CD14-positive monocyte (primary cell): ENCODE data around the gene DGKQ. TPM values are rescaled to one million over a fixed set of nuclear protein-coding genes. Genes with fewer than 3 reads are reported as not detected.
A peak's percentile ranks its signal among the peaks of the same experiment; 100 is the strongest.

Experiments
- DNase-seq, 3 donors: peaks; one replicate each; pipeline ENCODE4 v3.0.0-alpha.2; 2011 to 2022
- H2AFZ ChIP-seq: 2 replicates; pipeline ENCODE4 v1.6.0; 2012; ENCODE audit warnings: mild to moderate bottlenecking, low read depth, low read length, inconsistent platforms; ENCODE audit not compliant: insufficient read depth, poor library complexity, severe bottlenecking
- H3K27ac ChIP-seq, 2 donors: 1 replicate in 1 of 2; 2 replicates in 1 of 2; pipeline ENCODE4 v1.5.1; 2012 to 2013; ENCODE audit warnings: low read length in 2 of 2, control low read depth in 1 of 2, inconsistent platforms in 1 of 2, low read depth in 1 of 2, mild to moderate bottlenecking in 1 of 2
- H3K27me3 ChIP-seq, 2 donors: one replicate each; pipeline versions ENCODE4 v1.6.0 to v1.6.1; 2011 to 2013; ENCODE audit warnings: low read length in 2 of 2; ENCODE audit not compliant: control insufficient read depth in 2 of 2, insufficient read depth in 2 of 2
- H3K36me3 ChIP-seq, 2 donors: replicated peaks in 1 of 2; 1 replicate in 1 of 2; 2 replicates in 1 of 2; pipeline versions ENCODE4 v1.5.1 to v1.6.1; 2012 to 2013; ENCODE audit warnings: low read length in 2 of 2, control low read depth in 1 of 2, inconsistent platforms in 1 of 2, mild to moderate bottlenecking in 1 of 2; ENCODE audit not compliant: insufficient read depth in 2 of 2, control insufficient read depth in 1 of 2
- H3K4me1 ChIP-seq, 2 donors: 1 replicate in 1 of 2; 2 replicates in 1 of 2; pipeline versions ENCODE4 v1.5.1 to v1.6.1; 2012 to 2013; ENCODE audit warnings: low read length in 2 of 2, control low read depth in 1 of 2, inconsistent platforms in 1 of 2, mild to moderate bottlenecking in 1 of 2, moderate library complexity in 1 of 2; ENCODE audit not compliant: insufficient read depth in 2 of 2, control insufficient read depth in 1 of 2
- H3K4me2 ChIP-seq: replicated peaks from 2 replicates; pipeline ENCODE3; 2012; ENCODE audit warnings: low read length, moderate library complexity, mild to moderate bottlenecking; ENCODE audit not compliant: poor library complexity, severe bottlenecking; ENCODE audit errors: extremely low read depth
- H3K4me3 ChIP-seq, 3 experiments: fragments of 200-600 bp in 1 of 3; sonication (generic) in 1 of 3; replicated peaks in 1 of 3; 1 replicate in 2 of 3; 2 replicates in 1 of 3; pipeline ENCODE4 v1.5.1; 2011 to 2013; ENCODE audit warnings: low read length in 3 of 3, mild to moderate bottlenecking in 3 of 3, control low read depth in 2 of 3, low read depth in 2 of 3, inconsistent platforms in 1 of 3, moderate library complexity in 1 of 3
- H3K79me2 ChIP-seq: 2 replicates; pipeline ENCODE4 v1.6.0; 2012; ENCODE audit warnings: mild to moderate bottlenecking, control low read depth, inconsistent platforms, low read length, moderate library complexity; ENCODE audit not compliant: insufficient read depth
- H3K9ac ChIP-seq: 2 replicates; pipeline ENCODE4 v1.6.0; 2017; ENCODE audit warnings: low read length, mild to moderate bottlenecking; ENCODE audit not compliant: insufficient read depth, poor library complexity, severe bottlenecking
- H3K9me3 ChIP-seq, 2 donors: replicated peaks in 1 of 2; 1 replicate in 1 of 2; 2 replicates in 1 of 2; pipeline versions ENCODE4 v1.5.1 to v1.6.1; 2012 to 2013; ENCODE audit warnings: low read length in 2 of 2, control low read depth in 1 of 2; ENCODE audit not compliant: control insufficient read depth in 1 of 2, insufficient read depth in 1 of 2
- H4K20me1 ChIP-seq: 2 replicates; pipeline ENCODE4 v1.6.0; 2012; ENCODE audit warnings: mild to moderate bottlenecking, low read length, control low read depth, moderate library complexity; ENCODE audit not compliant: insufficient read depth
- H3K27ac Mint-ChIP-seq, 7 donors: one replicate each; pipeline ENCODE4 v1.8.0; 2020; ENCODE audit warnings: mild to moderate bottlenecking in 7 of 7, mixed read lengths in 7 of 7, moderate library complexity in 6 of 7, inconsistent platforms in 2 of 7
- H3K27me3 Mint-ChIP-seq, 3 donors: one replicate each; pipeline ENCODE4 v1.8.0; 2021 to 2022; ENCODE audit warnings: low read depth in 3 of 3, mild to moderate bottlenecking in 3 of 3, mixed read lengths in 3 of 3, moderate library complexity in 3 of 3, inconsistent platforms in 1 of 3
- H3K36me3 Mint-ChIP-seq, 2 donors: one replicate each; pipeline ENCODE4 v1.8.0; 2020; ENCODE audit warnings: mixed read lengths in 2 of 2, inconsistent platforms in 1 of 2, mild to moderate bottlenecking in 1 of 2
- H3K4me1 Mint-ChIP-seq: one replicate; pipeline ENCODE4 v1.8.0; 2020; ENCODE audit warnings: mild to moderate bottlenecking, mixed read lengths
- H3K4me3 Mint-ChIP-seq, 2 donors: one replicate each; pipeline ENCODE4 v1.8.0; 2020; ENCODE audit warnings: mild to moderate bottlenecking in 2 of 2, mixed read lengths in 2 of 2, moderate library complexity in 1 of 2
- H3K9me3 Mint-ChIP-seq, 7 donors: one replicate each; pipeline ENCODE4 v1.8.0; 2020 to 2022; ENCODE audit warnings: mixed read lengths in 7 of 7, mild to moderate bottlenecking in 6 of 7, moderate library complexity in 6 of 7, inconsistent platforms in 2 of 7
- WGBS: methylation state at CpG from one replicate; pipeline ENCODE4 v1.1.5; 2013; ENCODE audit warnings: missing lambda C conversion rate; ENCODE audit not compliant: insufficient coverage; 5-methylcytosine and 5-hydroxymethylcytosine counted together
- intact Hi-C, 2 donors: fragments of 100-400 bp; cut with micrococcal nuclease; formaldehyde crosslinking; loops; one replicate each; pipeline versions ENCODE4 v1.15.0 to v1.15.1; 2023
- polyA plus RNA-seq, 3 donors: library from polyadenylated mRNA; depleted of rRNA in 1 of 3; unstranded in 2 of 3; stranded (reverse) in 1 of 3; fragments of 300-500 nt in 2 of 3; fragments of >200 nt in 1 of 3; fragmentation: Illumina TruSeq in 2 of 3; gene quantifications; 1 replicate in 2 of 3; 2 replicates in 1 of 3; pipeline ENCODE4 v1.2.3, GENCODE V29; 2012 to 2021
- TF ChIP-seq, protein P1 (sequence below): fragments of 200-600 bp; IDR thresholded peaks from one replicate; pipeline ENCODE4 v1.8.0; 2022; ENCODE audit warnings: antibody characterized with exemption, mild to moderate bottlenecking

Gene DGKQ
- polyA plus RNA-seq, 3 donors: 0.58 to 23.1 (median 2.4) TPM

DNA sequence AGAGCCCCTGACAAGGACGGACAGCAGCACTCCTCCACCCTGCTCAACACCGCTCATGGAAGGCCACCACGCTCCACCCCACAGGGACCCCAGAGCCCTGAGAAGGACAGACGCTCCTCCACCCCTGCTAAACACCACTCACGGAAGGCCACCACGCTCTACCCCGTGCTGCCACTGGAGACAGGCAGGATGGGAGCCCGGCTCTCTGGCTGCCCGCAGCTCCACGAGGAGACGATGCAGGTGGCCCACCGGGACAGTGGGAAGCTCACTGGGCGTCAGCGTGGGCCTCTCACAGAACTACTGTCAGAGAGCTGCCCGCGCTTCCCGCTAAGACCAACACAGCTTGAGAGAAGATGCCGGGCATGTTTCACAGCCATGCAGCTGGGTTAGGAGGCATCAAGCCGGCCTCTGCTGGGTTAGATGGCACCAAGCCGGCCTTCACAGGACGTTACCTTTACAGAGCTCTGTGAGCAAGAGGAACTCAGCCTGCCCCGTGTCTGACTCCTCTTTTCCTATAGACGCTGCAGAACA lies 62.1 kb downstream of the DGKQ start:
- Histone ChIP-seq H3K79me2 (peaks cover 92% of the 10 kb centered on the region), H3K4me3 (no peak overlapping the region), H3K27ac (no peak overlapping the region), H3K9ac (no peak overlapping the region), H4K20me1 (peaks cover 100% of the 10 kb centered on the region), H3K9me3 (peaks cover 0 to 3% of the 10 kb centered on the region in 2 donors), H3K27me3 (no peaks in the 10 kb centered on the region), H3K4me1 (peaks cover 19 to 20% of the 10 kb centered on the region in 2 donors), H3K36me3 (peaks cover 66 to 73% of the 10 kb centered on the region in 2 donors), H2AFZ (no peak overlapping the region), H3K4me2 (no peak overlapping the region)
- DNase-seq: no peak
- peaks cover 18% of the 10 kb centered on the region for H3K4me1 Mint-ChIP-seq
- H3K4me3 Mint-ChIP-seq: no peak overlapping the region
- H3K9me3 Mint-ChIP-seq: peaks cover 0 to 9% (median 1%) of the 10 kb centered on the region in 7 donors
- peaks cover 51 to 72% of the 10 kb centered on the region in 2 donors for H3K36me3 Mint-ChIP-seq
- TF ChIP-seq, protein P1, sequence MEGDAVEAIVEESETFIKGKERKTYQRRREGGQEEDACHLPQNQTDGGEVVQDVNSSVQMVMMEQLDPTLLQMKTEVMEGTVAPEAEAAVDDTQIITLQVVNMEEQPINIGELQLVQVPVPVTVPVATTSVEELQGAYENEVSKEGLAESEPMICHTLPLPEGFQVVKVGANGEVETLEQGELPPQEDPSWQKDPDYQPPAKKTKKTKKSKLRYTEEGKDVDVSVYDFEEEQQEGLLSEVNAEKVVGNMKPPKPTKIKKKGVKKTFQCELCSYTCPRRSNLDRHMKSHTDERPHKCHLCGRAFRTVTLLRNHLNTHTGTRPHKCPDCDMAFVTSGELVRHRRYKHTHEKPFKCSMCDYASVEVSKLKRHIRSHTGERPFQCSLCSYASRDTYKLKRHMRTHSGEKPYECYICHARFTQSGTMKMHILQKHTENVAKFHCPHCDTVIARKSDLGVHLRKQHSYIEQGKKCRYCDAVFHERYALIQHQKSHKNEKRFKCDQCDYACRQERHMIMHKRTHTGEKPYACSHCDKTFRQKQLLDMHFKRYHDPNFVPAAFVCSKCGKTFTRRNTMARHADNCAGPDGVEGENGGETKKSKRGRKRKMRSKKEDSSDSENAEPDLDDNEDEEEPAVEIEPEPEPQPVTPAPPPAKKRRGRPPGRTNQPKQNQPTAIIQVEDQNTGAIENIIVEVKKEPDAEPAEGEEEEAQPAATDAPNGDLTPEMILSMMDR: no peak
- no peaks in the 10 kb centered on the region for H3K27me3 Mint-ChIP-seq
- H3K27ac Mint-ChIP-seq: peak overlapping the region in 1 of 7 donors; percentile 15
- intact Hi-C loops: no loop called here
- WGBS: 99% methylated on average over 23 of the region's 23 CpGs

DNA sequence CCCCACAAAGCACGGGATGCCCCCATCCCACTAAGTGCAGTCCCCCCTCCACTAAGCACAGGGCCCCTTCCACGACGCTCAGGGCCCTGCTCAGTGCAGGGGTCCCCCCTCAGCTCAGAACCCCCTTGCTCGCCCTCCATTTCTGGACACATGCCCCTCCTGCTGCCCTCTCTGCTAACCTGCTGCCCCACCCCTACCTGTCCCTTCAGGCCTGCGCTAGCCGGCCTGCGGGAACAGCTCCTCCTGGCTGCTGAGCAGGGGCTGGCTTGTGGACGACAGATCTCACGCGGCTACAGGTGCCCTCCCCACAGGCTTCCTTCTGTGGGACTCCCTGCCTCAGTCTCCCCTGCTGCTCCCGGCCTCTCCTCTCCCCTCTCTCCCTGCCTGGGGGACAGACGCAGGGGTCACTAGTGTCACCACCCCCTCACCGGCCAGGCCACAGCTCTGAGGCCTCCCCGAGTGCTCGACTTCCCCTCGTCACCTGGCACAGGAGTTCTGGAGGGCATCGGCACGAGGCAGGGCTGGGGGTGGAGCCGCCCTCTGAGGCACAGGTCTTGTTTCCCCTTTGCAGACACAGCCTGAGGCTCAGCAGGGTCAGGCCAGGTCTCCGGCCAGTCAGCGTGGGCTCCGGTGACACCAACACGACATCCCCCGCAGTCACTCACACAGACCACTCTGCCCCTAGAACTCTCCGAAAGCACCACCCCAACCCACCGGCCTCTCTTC lies 62.8 kb downstream of the DGKQ start:
- Mint-ChIP-seq H3K36me3 (peaks cover 56 to 79% of the 10 kb centered on the region in 2 donors), H3K4me3 (no peak overlapping the region), H3K27ac (peak overlapping the region in 1 of 7 donors; percentile 19), H3K4me1 (peaks cover 10% of the 10 kb centered on the region), H3K27me3 (no peaks in the 10 kb centered on the region), H3K9me3 (peaks cover 0 to 12% (median 1%) of the 10 kb centered on the region in 7 donors)
- no peak overlapping the region for H2AFZ ChIP-seq
- peaks cover 94% of the 10 kb centered on the region for H3K79me2 ChIP-seq
- no peak overlapping the region for H3K4me3 ChIP-seq
- H3K27ac ChIP-seq: no peak overlapping the region
- H4K20me1 ChIP-seq: peaks cover 100% of the 10 kb centered on the region
- intact Hi-C loops: no loop called here
- H3K27me3 ChIP-seq: no peaks in the 10 kb centered on the region
- H3K9ac ChIP-seq: no peak overlapping the region
- H3K36me3 ChIP-seq: peaks cover 73 to 81% of the 10 kb centered on the region in 2 donors
- TF ChIP-seq, protein P1: no peak
- no peak for DNase-seq
- H3K4me1 ChIP-seq: peaks cover 12% of the 10 kb centered on the region in 2 donors
- H3K9me3 ChIP-seq: peaks cover 0 to 5% of the 10 kb centered on the region in 2 donors
- 98% methylated on average over 21 of the region's 26 CpGs for WGBS
- H3K4me2 ChIP-seq: no peak overlapping the region
